Breast epithelium (tissue), 4 donors: ENCODE results near the gene YWHAG. TPM values are rescaled to one million over a fixed set of nuclear protein-coding genes. Genes with fewer than 3 reads are reported as not detected.

Experiments used
- DNase-seq, 2 donors: peaks; one replicate each; pipeline ENCODE4 v3.0.0-alpha.2; 2019; ENCODE audit warnings: low spot score in 2 of 2
- H3K27ac ChIP-seq, 2 donors: fragments of 200-600 bp; sonication (generic) in 1 of 2; one replicate each; pipeline ENCODE4 v1.5.1; 2016 to 2019; ENCODE audit warnings: mild to moderate bottlenecking in 1 of 2
- H3K27me3 ChIP-seq, 2 donors: fragments of 200-600 bp; sonication (generic) in 1 of 2; one replicate each; pipeline versions ENCODE4 v1.5.1 to v1.6.0; 2017 to 2019; ENCODE audit warnings: control low read depth in 1 of 2, mild to moderate bottlenecking in 1 of 2
- H3K36me3 ChIP-seq: fragments of 200-600 bp; one replicate; pipeline ENCODE4 v1.5.1; 2019
- H3K4me1 ChIP-seq, 2 donors: fragments of 200-600 bp; sonication (generic); one replicate each; pipeline ENCODE4 v1.5.1; 2016 to 2019; ENCODE audit warnings: control low read depth in 1 of 2
- H3K4me3 ChIP-seq, 3 donors: fragments of 200-600 bp; sonication (generic); 1 replicate in 2 of 3; 2 replicates in 1 of 3; pipeline ENCODE4 v1.5.1; 2016 to 2019; ENCODE audit warnings: mild to moderate bottlenecking in 3 of 3, moderate library complexity in 2 of 3
- H3K9me3 ChIP-seq, 2 donors: fragments of 200-600 bp; sonication (generic) in 1 of 2; one replicate each; pipeline ENCODE4 v1.5.1; 2016 to 2019; ENCODE audit warnings: control low read depth in 1 of 2
- POLR2A ChIP-seq: fragments of 450-650 bp; IDR thresholded peaks from one replicate; pipeline ENCODE4 v1.6.1; 2016; ENCODE audit warnings: antibody characterized with exemption, mild to moderate bottlenecking, moderate library complexity
- POLR2AphosphoS5 ChIP-seq, 3 donors: sonication (generic); formaldehyde crosslinking; IDR thresholded peaks; one replicate each; pipeline ENCODE4 v1.6.1; 2017; ENCODE audit warnings: antibody characterized with exemption in 3 of 3
- intact Hi-C: fragments of 100-400 bp; cut with DNase I; formaldehyde crosslinking; loops from one replicate; pipeline ENCODE4 v1.15.1; 2023; ENCODE audit warnings: low total_unique reads
- total RNA-seq, 3 donors: library from RNA; depleted of rRNA; stranded (reverse); fragments of >200 nt; gene quantifications; one replicate each; pipeline ENCODE4 v1.1.0, GENCODE V29; 2016
- TF ChIP-seq, protein P1 (sequence below), 3 donors: fragments of 450-650 bp; IDR thresholded peaks; one replicate each; pipeline ENCODE4 v1.5.1; 2016 to 2017; ENCODE audit warnings: antibody characterized with exemption in 3 of 3, mild to moderate bottlenecking in 3 of 3, moderate library complexity in 3 of 3

The YWHAG gene
- total RNA-seq, 3 donors from 2014 or later: 58.7 to 128 (median 63.7) TPM

DNA sequence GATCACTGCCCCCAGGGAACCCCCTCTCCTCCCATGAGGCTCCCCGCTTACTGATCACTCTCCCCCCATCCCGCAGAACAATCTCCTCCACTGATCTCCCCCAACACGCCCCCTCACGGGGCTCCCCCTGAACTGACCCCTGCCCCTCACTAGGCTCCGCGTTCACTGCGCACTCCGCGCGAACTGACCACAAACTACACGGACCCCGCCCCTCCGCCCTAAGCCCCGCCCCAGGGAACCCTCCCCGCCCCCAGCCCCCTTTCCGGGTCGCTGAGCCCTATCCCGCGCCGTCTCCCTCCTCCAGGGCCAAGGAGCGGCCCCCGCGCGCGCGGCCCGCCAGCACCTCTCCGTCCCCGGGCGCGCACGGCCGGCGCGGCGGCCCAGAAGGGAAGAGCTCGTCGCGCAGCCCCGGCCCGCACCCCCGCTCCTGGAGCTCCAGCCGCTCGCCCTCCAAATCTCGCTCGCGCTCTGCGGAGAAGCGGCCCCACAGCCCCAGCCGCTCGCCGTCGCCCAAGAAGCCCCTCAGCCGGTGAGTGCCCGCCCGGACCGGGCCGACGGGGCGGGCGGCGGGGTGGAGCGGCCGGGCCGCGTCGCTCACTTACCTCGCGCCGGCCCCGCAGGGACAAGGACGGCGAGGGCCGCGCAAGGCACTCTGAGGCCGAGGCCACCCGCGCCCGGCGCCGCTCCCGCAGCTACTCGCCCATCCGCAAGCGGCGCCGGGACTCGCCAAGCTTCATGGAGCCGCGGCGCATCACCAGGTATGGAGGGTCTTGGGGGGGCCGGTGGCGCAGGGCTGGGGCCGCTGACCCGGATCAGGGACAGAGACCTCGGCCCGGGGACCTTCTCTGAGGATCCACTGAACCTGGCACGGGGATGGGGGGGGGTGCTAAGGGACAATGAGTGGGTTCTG lies 76.2 kb downstream of the YWHAG start:
- H3K36me3 ChIP-seq: no peaks in the 10 kb centered on the region
- no peak for DNase-seq
- peak overlapping the region; percentile 42 to 68 (median 59) for H3K4me3 ChIP-seq
- intact Hi-C loops: no loop called here
- H3K27me3 ChIP-seq: no peaks in the 10 kb centered on the region
- no peaks in the 10 kb centered on the region for H3K9me3 ChIP-seq
- H3K4me1 ChIP-seq: no peaks in the 10 kb centered on the region
- peak overlapping the region; percentile 21 to 50 for H3K27ac ChIP-seq
- no peak for TF ChIP-seq POLR2A
- TF ChIP-seq POLR2AphosphoS5 (IDR thresholded peaks at IDR 0.05): no peak
- TF ChIP-seq, protein P1, sequence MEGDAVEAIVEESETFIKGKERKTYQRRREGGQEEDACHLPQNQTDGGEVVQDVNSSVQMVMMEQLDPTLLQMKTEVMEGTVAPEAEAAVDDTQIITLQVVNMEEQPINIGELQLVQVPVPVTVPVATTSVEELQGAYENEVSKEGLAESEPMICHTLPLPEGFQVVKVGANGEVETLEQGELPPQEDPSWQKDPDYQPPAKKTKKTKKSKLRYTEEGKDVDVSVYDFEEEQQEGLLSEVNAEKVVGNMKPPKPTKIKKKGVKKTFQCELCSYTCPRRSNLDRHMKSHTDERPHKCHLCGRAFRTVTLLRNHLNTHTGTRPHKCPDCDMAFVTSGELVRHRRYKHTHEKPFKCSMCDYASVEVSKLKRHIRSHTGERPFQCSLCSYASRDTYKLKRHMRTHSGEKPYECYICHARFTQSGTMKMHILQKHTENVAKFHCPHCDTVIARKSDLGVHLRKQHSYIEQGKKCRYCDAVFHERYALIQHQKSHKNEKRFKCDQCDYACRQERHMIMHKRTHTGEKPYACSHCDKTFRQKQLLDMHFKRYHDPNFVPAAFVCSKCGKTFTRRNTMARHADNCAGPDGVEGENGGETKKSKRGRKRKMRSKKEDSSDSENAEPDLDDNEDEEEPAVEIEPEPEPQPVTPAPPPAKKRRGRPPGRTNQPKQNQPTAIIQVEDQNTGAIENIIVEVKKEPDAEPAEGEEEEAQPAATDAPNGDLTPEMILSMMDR (IDR thresholded peaks at IDR 0.05): no peak

DNA sequence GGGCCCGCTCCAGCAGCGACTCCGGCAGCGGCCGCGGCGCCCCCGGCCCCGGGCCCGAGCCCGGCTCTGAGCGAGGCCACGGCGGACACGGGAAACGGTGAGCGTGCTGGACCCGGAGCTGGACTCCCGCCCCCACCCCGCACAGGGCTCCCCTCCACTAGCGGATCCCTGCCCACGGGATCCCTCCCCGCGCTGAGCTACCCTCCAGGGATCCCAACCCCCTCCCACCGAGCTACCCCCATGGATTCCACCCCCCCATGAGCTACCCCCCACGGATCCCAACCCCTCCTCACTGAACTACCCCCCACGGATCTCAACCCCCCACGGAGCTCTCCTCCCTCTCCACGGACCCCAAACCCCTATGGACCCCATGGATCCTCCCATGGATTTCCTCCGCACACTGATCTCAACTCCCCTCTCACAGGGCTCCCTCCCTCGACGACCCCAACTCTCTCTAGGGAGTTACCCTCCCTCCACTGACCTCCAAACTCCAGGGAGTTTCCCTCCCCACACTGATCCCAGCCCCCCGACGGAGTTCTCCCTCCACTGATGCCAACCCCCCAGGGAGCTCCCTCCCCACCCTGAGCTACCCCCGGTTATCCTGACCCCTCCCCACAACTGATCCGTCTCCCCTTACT lies 77.0 kb downstream of the YWHAG start:
- peak overlapping the region; percentile 42 to 68 (median 59) for H3K4me3 ChIP-seq
- H3K27ac ChIP-seq: peak overlapping the region; percentile 21 to 50
- TF ChIP-seq POLR2AphosphoS5 (IDR thresholded peaks at IDR 0.05) (no peak), POLR2A (no peak)
- TF ChIP-seq, protein P1 (IDR thresholded peaks at IDR 0.05): no peak
- H3K9me3 ChIP-seq: no peaks in the 10 kb centered on the region
- intact Hi-C loops: no loop called here
- no peaks in the 10 kb centered on the region for H3K27me3 ChIP-seq
- H3K4me1 ChIP-seq: no peaks in the 10 kb centered on the region
- no peaks in the 10 kb centered on the region for H3K36me3 ChIP-seq
- DNase-seq: no peak

DNA sequence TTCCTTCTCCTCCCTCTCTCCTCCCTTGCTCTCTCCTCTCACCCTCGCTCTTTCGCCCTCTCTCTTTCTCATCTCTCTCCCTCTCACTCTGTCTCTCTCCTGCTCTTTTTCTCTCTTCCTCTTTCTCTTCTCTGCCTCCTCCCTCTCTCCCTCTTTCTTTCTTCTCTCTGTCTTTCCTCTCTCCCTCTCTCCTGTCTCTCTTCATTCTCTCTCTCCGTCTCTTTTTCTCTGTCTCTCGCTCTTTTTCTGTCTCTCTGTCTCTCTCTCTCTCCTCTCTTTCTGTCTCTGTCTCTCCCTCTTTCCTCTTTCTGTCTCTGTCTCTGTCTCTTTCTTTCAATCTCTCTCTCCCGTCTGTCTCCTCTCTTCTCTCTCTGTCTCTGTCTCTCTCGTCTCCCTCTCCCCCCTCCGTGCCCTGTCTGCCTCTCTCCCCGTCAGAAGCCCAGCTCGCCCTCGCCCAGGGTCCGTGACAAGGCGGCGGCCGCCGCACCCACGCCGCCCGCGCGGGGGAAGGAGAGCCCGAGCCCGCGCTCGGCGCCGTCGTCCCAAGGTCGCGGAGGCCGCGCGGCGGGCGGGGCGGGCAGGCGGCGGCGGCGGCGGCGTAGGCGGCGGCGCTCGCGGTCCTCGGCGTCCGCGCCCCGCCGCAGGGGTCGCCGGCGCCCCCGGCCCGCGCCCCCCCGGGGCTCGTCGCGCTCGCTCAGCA lies 77.6 kb downstream of the YWHAG start:
- H3K27ac ChIP-seq: peak overlapping the region in 1 of 2 donors; percentile 43
- intact Hi-C loops: no loop called here

DNA sequence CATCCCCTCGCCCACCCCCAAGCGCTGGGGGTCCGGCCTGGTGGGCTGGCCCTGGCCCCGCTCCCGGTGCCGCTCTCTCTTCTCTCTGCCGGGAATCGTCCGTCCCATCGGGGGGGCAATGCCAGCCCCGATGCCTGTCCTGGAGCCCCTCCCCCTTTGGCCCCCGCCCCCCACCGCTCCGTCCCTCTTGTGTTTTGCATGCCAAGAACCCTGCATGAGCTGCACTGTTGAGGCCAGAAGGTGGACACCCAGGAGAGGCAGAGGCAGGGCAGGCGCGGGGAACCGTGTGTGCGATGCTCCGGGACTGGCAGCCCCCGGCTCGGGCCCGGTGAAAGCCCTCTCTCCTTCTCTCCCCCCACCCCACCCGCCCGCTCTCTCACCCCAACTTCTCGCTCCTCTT lies 78.4 kb downstream of the YWHAG start:
- TF ChIP-seq, protein P1 (IDR thresholded peaks at IDR 0.05): no peak
- no peak for TF ChIP-seq POLR2A
- Histone ChIP-seq H3K4me1 (no peaks in the 10 kb centered on the region), H3K27ac (no peak overlapping the region), H3K4me3 (peak overlapping the region in 2 of 3 donors; percentile 59 to 68), H3K36me3 (no peaks in the 10 kb centered on the region), H3K9me3 (no peaks in the 10 kb centered on the region), H3K27me3 (no peaks in the 10 kb centered on the region)
- DNase-seq: no peak
- intact Hi-C loops: no loop called here

More for the DNA sequence above, 77.6 kb downstream of the YWHAG start:
- H3K27me3 ChIP-seq: no peaks in the 10 kb centered on the region
- DNase-seq: no peak
- H3K9me3 ChIP-seq: no peaks in the 10 kb centered on the region
- H3K4me3 ChIP-seq: peak overlapping the region; percentile 42 to 68 (median 59)
- TF ChIP-seq, protein P1 (IDR thresholded peaks at IDR 0.05): no peak
- TF ChIP-seq POLR2A (no peak), POLR2AphosphoS5 (IDR thresholded peaks at IDR 0.05) (no peak)
- H3K4me1 ChIP-seq: no peaks in the 10 kb centered on the region
- no peaks in the 10 kb centered on the region for H3K36me3 ChIP-seq
